Subcutaneous adipose tissue (tissue), 4 donors: ENCODE measurements around the gene TNNI3K. TPM values are rescaled to one million over a fixed set of nuclear protein-coding genes. Genes with fewer than 3 reads are reported as not detected.

ENCODE experiments used
- CTCF ChIP-seq: fragments of 450-650 bp; IDR thresholded peaks from one replicate; pipeline ENCODE4 v1.5.1; 2016; ENCODE audit warnings: low read depth, mild to moderate bottlenecking, control low read depth, antibody characterized with exemption, moderate library complexity
- total RNA-seq, 4 donors: library from RNA; depleted of rRNA; stranded (reverse); fragments of >200 nt; gene quantifications; one replicate each; pipeline ENCODE4 v1.1.0, GENCODE V29; 2016

The TNNI3K gene
- total RNA-seq, 4 donors from 2014 or later: 0.98 to 7.0 (median 3.9) TPM; not detected in 1

GRCh38 chr1:74431531-74431930, 196.3 kb downstream of the TNNI3K start:
- no peak for TF ChIP-seq CTCF

GRCh38 chr1:74432325-74432724, 197.1 kb downstream of the TNNI3K start:
- TF ChIP-seq CTCF: no peak

- TF ChIP-seq CTCF: no peak
Measured at GRCh38 chr1:74434321-74434720, 199.1 kb downstream of the TNNI3K start.

GRCh38 chr1:74436078-74436477, 200.9 kb downstream of the TNNI3K start:
- TF ChIP-seq CTCF: no peak

GRCh38 chr1:74437035-74437434, 201.8 kb downstream of the TNNI3K start:
- TF ChIP-seq CTCF: no peak

GRCh38 chr1:74452035-74452434, 216.8 kb downstream of the TNNI3K start:
- no peak for TF ChIP-seq CTCF

GRCh38 chr1:74453277-74453676, 218.1 kb downstream of the TNNI3K start:
- no peak for TF ChIP-seq CTCF
